GM19043 (cell line): ENCODE measurements around the gene VAC14.

Experiments used
- ATAC-seq: cut with Tn5 transposase; IDR thresholded peaks from one replicate; pipeline ENCODE4 v1.9.1; 2021; ENCODE audit warnings: low read depth; ENCODE audit not compliant: unreplicated experiment

The VAC14 gene

DNA sequence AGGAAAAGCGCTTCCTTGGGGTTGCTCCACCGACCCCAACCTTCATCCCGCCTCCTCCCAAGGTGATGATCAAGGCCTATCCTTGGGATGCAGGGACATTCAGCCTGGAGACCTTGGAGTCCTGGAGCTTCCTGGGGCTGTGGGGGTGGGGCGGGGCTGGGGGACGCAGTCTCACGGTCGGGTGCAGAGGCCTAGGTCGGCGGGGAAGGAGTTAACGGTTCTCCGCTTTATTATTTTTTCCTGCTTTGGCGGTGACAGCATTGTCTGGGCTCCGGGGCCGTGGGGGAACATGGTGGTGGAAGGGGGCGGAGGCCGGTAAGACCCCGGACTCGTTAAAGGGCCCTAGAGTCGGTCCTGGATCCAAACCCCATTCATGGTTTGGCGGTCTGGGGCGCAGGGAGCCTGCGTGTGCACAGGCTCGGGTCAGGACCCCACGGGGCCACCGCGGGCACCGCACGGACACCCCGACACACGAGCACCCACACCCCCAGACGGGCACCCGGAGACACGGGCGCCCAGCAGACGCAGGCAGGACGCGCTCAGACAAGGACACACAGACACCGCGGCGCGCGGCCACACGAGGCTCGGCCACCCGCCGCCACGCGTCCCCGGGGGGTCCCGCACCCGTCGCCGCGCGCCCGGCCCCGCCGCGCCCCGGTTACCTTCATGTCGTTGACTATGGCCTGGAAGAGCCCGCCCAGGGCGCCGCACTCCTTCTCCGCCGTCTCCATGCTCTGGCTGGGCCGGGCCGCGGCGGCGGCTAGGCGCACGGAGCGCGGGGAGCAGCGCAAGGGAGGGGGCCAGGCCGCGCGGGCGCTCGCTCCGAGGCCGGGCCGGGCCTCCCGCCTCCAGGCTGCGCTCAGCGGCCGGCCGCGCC, 115.7 kb downstream of the VAC14 start:
- ATAC-seq: no peak

DNA sequence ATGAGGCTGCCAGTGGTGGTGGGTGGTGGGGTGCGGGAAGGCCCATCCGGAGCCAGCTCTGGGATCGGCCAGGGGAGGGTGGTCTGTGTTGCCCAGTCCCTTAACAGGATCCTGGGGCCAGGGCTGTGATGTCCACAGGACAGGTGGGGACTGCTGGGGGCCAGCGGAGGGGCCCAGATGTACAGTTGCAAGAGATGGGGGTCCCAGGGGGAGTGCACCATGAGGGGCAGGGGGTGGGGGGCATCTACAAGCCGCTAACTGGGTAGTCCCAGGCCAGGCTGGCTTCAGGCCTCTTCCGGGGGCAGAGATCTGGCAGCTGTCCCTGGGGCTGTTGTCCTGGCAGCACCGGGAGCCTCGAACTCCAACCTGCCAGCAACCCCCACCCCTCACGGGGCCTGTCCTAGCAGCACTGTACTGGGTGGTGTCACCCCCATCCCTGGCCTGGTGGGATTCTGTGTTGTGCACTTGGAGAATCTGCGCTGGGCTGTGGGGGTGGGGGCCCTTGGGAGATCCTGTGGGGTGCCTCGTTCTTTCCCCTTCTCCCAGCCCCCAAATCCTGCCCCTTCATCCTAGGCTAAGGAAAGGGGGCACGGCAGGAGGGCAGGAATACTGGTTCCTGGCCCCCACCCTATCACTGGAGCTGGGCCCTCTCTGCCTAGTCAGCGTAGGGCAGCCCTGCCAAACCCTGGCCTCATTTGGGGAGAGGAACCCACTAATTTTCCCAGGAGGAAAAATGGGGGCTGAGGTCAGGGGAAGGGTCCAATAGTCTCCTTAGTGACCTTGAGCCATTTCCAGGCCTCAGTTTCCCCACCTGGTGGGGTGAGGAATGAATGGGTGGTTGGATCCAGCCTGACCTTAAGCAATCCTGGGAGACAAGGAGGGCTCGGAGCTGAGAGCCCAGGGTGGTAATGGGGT, 116.6 kb downstream of the VAC14 start:
- no peak for ATAC-seq

DNA sequence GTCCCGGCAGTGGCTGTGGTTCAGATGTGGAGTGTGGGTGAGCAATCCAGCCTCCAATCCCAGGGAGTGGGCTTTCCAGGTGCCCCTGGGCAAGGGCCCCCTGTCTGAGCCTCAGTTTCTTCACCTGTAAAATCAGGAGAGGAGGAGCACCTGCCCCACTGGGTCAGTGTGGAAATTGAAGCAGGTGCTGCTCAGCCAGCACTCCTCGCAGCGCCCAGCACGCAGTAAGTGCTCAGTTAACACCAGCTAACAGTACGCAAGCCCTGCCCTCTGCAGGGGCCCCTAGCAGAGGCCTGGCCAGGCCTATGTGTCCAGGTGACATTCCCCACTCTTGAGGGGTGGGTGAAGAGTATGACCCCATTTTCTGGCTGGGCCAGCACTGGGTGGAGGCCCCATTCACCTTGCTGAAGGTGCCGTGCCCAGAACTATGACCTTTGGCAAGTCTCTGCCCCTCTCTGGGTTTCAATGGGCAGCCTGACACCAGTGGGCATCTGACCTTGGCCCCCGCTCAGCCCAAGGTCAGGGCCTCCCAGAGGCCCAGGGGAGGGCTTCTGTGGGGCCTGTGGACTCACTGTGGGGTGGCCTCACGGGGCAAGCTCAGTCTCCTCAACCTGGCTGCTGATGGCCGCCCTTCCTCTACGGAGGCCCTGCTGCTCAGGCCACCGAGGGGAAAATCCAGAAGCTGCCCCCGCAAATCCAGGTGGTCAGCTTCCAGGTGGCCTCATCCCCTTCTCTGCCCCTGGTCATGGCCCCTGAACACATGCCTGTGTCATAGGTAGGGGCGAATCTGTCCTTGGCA, 117.6 kb downstream of the VAC14 start:
- ATAC-seq: no peak

DNA sequence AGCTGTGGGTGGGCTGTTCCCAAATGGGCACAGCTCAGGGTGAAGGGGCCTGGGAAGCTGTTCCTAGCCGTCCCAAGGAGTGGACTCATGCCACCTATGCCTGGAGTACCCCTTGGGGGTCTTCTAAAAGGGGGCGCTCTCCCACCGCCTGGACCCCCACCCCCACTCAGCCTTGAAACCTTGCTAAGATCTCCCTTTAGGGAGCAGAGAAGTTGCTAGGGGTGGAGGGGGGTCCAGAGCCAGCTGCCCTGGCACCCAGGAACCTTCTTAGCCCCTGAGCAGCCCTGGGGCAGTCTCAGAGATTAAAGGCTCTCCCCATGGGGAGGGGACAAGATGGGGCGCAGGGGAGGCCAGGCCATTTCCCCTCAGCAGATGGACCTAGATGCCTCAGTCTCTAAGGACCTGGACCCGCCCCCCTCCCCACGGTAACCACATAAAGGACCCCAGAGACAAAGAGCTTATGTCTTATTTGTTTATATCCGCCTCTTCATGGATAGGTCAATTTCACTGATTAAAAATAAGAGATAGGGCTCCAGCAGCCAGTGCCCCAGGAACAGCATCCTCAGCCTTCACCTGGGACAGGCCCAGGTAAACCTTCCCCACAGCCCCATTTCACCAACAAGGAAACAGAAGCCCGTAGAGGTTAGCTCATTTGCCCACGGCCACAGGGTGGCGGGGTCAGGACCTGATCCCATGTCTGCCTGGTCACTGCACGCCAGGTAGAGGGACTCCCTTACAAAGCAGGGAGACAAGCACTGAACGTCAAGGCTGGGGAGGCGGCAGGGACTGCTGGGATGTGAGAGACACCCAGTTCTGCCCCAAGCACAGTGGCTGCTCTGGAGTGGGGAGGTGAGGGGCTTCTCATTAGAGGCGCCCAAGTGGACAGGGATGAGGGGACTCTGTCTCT, 118.5 kb downstream of the VAC14 start:
- ATAC-seq: no peak

DNA sequence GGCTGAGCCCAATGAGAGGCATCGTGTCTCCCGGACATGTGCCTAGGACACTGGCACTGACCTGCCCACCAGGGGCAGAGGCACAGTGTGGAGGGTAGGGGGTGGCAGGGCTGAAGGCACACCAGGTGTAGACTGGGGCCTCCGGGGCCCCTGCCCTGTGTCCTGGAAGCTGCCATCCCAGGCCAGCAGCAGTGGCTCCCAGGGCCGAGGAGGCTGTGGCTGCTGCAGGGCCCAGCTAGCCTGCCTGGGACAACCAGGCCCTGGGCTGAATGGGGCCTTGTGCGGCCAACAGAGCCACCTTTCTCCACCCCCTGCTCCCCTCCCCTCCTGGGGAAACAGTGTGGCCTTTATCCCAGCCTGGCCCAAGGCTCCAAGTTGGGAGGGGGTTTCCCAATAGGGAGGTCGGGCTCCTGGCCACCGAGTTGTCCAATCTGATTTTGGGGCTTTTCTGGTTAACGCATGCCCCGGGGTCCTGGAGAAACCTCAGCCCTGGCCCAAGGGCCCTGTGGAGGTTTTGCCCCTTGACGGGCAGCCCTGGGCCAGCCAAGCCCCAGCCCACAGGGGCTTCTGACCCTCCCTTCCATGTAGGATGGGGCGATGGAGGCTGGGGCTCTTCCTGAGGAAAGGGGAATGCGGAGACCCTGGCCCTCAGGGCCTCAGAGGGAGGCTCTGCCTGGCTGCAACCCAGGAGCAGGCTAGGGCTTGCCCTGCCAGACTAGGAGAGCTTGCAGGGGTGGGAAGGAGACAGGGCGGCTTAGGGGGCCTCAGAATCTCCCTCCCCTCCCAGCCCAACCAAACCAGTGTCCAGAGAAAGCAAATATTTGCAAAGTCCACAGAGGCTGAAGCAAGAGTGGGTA, 119.3 kb downstream of the VAC14 start:
- ATAC-seq: no peak

DNA sequence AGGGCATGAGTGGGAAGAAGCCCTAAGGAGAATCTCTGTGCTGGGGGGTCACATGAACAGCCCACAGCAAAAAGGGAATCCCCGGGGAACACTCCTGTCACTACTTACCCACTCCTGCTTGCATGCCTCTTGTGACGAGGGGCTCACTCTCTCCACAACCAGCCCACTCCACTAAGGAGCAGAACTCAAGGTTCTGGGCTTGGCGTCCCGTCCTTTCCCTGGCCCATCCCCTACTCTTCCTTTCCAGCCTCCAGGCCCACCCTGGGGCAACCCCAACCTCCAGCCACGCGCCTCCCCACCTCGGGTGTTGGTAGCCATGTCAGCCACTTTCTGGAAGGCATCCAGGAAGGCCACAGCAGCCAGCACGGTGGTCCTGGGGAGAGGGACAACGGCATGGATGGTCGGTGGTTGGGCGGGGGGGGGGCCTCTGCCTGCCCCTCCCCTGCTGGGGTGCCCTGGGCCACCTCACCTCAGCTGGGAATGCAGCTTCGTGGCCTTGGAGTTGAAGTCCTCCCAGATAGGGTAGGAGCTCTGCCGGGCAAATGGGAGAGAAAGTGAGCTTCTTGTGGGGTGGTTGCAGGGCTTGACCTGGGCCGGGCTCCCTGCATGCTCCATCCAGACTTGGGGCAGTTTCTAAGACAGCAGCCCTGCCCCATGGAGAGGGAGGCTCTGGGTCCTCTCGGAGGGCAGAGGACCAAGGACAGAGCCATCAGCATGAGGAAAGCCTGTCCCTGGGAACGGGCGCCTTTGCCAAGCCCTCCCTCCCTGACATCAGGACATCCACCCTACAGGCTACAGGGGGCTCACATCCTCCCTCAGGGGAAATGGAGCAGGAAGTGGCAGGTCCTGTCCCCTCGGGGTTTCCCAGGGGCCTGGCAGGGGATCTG, 120.2 kb downstream of the VAC14 start:
- ATAC-seq: no peak

DNA sequence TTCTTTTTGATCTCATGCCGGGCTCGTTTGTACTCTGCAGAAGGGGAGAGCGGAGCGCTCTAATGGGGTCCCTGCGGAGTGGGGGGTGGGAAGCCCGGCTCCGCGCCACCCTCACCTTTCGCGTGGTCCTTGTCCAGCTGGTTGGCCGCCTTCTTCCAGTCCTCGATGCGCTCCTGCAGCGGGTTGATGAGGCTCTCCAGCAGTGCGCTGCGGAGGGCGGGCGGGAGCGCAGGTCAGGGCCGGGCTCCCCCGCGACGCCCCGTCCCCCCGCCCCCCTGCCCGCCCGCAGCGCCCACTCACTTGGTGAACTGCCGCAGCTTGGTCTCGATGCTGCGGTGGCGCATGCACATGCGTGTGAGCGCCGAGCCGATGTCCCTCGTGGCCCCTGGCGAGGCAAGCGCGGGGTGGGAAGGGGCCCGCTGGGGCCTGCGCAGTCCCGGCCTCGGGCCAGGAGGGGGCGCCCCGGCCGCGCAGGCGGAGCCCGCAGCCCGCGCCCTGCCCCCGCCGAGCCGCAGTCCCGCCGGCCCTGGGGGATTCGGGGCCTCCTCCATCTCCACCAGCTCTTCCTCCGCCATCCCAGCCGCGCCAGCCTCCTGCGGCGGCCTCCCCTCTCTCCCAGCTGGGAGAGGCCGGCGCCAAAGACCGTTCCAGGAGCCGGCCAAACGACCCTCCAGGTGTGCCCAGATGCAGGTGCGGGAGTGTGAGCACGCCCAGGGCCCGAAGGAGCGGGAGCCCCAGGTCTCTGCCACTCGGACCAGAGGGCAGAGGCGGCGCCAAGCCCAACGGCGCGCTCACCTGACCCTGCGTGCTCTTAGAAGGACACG, 121.1 kb downstream of the VAC14 start:
- no peak for ATAC-seq

DNA sequence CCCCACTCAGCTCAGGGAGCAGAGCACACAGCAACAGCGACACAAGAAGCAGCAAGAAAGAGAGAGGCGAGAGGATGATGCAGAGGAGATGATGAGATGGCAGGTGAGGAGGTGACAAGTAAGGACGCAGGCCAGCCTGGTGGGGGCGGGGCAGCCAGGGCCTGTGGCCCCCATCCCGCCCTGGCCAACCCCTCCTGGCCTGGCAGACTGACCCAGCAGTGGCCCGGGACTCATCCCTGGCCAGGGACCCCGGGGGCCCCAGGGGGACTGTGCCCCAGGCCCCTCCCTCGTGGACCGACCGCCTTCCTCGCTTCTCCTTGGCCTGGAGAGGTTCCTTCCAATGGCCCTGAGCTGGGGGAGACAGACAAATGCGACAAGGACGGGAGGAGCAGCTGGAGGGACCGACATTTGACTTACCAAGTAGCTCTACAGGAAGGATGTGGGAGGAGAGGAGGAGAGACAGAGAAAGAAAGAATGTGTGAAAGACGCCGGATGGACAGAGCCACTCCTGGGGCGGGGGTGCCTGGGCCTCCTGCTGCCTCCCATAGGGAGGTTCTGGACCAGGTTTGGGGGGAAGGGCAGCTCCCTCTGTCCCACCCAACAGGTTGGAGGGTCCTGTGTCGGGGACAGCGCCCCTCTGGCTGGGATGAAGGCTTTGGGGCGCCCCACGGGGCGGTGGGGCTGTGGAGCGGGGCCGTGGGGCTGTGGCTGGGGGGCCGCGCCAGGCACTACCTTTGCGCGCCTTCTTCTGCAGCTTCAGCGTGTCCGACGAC, 121.9 kb downstream of the VAC14 start:
- no peak for ATAC-seq

DNA sequence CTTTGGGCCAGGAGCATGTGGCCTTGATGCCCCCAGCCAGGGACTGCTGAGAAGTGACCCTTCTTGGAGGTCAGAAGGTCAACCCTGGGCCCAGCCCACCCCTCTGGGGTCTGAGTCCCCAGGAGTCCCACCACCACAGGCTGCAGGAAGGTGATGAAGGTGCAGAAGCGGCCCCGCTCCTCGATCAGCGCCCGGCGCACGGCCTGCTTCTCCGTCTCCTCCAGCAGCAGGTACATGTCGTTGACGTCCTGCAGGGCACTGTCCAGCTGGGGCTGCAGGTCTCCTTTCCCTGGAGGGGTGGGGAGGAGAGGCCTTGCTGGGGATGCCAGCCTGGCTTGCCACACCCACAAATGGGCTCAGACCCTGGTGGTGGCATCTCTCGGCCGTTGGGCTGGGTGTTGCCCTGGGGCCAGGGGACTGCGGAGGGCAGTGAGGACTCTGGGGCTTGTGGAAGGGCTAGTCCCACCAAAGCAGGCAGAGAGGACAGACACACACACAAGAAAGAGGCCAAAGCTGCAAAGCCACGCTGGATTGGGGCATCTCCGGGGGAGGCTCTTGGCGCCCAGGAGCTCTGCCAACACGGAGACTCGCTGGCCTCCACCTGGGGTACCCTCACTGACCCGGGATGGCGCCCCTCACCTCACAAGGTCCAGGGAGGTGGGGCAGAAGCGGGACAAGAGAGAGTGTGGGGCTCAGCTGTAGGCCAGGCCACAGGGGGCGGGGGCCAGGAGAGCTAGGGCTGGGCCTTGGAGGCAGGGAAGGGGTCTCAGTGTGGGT, 122.6 kb downstream of the VAC14 start:
- ATAC-seq: no peak

DNA sequence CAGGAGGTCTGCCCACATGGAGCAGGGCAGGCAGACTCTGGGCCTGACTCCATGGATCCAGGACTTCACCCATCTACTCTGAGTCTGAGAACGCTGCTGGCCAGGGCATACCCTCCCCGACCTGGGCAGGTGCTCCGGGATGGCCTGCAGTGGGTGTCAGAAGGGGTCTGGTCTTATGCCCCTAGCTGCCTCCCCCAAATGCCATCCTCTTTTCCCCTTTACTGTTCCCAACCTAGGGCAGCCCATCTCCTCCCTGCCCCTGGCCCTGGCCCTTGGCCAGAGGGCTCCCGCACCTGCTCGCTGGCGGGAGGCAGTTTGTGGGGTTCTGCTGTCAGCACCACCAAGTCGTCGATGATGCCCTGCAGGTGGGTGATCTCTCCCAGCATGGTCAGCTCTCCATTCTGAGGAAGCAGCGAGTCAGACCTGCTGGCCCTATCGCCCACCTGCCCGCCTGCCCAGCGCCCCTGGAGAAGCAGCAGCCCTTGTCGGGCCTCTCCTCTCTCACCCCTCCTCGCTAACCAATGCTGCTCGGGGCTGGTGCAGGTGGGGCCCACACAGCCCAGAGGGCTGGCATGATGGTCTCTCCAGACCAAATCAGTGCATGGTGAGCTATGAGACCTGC, 123.3 kb downstream of the VAC14 start:
- no peak for ATAC-seq

DNA sequence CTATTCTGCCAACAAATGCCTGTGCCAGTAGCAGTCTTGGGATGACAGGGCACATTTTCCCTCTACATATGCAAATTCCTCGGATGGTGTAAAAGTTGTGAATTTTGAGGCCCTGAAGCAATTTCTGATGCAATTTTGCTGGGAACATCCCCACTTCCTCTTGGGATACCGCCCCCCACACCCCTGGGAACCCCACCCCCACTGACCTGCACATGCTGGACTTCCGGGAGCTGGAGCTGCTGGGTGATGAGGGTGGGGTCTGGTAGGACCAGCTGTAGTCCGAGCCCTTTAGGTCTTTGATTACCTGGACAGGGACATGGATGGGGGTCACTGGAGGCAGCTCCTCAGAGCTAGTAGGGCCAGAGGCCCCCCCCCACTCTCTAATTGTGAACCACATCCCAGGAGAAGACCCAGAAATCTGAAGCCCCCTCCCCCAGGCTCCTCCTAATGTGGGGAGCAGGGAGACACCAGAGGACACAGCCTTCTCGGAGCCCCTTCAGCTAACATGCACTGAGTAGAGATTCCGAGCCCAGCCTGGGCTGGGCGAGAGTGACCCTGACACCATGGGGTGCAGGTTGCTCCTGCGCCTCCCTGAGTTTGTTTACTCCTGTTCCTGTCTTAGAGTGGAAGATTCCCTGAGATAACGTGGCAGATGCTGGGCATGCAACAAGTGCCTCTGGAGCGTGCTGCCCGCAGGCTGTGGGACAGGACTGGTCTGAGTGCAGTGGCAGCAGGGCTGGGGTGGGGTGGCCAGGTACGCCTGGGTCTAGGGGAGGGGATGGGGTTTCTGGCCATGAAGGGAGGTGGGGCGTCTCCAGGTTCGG, 124.1 kb downstream of the VAC14 start:
- ATAC-seq: no peak

DNA sequence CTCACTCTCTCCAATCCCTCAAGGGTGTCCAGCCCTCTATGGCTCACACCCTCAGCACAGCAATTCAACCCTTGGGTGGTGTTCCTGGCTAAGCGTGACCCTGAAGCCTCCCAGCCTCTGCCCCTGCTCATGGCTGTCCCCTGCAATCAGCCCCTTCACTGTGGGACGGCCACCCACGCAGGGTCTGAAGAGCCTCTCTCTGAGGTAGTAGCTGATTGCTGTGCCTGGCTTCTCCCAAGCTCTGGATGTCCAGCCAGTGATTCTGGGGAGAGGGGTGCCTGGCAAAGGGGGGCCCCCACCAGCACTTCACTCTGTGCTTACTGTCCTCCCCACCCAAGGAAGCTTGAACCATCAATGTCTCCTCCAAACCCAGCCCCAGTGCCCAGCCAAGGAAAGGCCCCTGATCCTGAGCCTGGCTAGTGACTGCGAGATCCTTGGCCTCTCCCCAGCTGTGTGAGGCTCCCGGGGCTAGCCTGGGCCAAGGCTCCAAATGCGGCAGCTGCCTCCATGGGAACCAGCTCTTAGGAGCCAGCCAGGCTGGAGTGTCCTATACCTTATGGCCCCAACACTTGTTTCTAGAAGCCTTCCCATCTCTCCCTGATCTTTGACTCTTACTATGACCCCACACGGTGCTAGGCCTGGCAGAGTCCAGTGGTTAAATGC, 125.0 kb downstream of the VAC14 start:
- ATAC-seq: no peak

DNA sequence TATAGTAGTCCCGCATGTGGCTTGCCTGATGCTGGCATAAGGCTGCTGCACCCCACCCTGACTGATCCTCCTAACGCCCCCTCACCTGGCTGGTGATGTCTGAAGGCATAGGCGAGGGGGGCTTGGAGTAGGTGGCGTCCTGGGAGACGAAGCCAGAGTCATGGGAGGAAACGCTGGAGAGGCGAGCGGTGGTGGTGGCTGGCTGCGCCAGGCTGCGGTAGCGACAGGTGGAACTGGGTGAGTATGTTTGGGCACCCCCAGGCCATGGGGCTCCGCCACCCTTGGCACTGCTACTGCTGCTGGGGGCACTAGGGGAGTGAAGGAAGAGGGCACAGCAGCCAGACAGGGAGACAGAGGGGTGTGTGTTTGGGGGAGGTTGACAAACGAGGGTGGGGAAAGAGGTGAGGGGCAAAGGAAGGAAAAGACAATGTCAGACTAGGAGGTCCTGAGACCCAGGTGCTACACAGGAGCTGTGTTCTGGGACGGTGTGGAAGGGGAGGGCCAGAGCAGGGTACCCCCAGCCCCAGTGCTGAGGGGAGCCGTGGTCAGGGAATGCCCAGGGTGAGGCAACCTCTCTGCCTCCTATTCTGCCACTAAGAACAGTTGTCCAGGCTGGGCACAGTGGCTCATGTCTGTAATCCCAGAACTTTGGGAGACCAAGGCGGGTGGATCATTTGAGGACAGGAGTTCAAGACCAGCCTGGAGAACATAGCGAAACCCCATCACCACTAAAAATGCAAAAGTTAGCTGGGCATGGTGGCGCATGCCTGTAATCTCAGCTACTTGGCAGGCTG, 126.5 kb downstream of the VAC14 start:
- ATAC-seq: no peak
